Neutrophil (primary cell): ENCODE results near the gene TRAF3.

Source experiments
- H3K27ac ChIP-seq: fragments of 200-600 bp; sonication (generic); 2 replicates; pipeline ENCODE4 v1.5.1; 2016; ENCODE audit warnings: mild to moderate bottlenecking, moderate library complexity
- H3K27me3 ChIP-seq: fragments of 200-600 bp; sonication (generic); 2 replicates; pipeline ENCODE4 v1.6.0; 2016; ENCODE audit warnings: mild to moderate bottlenecking
- H3K36me3 ChIP-seq: fragments of 200-600 bp; sonication (generic); 2 replicates; pipeline ENCODE4 v1.5.1; 2017
- H3K4me1 ChIP-seq, 2 experiments: fragments of 200-600 bp in 1 of 2; sonication (generic) in 1 of 2; 1 replicate in 1 of 2; 2 replicates in 1 of 2; pipeline versions ENCODE4 v1.5.1 to v1.6.1; 2013 to 2016; ENCODE audit warnings: low read depth in 1 of 2, low read length in 1 of 2, mild to moderate bottlenecking in 1 of 2, moderate library complexity in 1 of 2; ENCODE audit not compliant: control insufficient read depth in 1 of 2, insufficient read depth in 1 of 2
- H3K4me3 ChIP-seq, 2 experiments: fragments of 200-600 bp in 1 of 2; sonication (generic) in 1 of 2; 1 replicate in 1 of 2; 2 replicates in 1 of 2; pipeline ENCODE4 v1.5.1; 2013 to 2016; ENCODE audit warnings: low read depth in 1 of 2, low read length in 1 of 2, mild to moderate bottlenecking in 1 of 2, moderate library complexity in 1 of 2
- H3K9me3 ChIP-seq: fragments of 200-600 bp; sonication (generic); 2 replicates; pipeline ENCODE4 v1.5.1; 2016
- CTCF ChIP-seq: fragments of 200-600 bp; sonication (generic); IDR thresholded peaks from 2 replicates; pipeline ENCODE4 v1.5.1; 2016; ENCODE audit warnings: antibody characterized with exemption

TRAF3 gene

GRCh38 chr14:102827716-102828115, 50.5 kb downstream of the TRAF3 start:
- no peak overlapping the region for H3K27ac ChIP-seq
- H3K27me3 ChIP-seq: no peaks in the 10 kb centered on the region
- H3K9me3 ChIP-seq: no peaks in the 10 kb centered on the region
- peaks cover 16% of the 10 kb centered on the region for H3K36me3 ChIP-seq
- TF ChIP-seq CTCF: no peak
- no peak overlapping the region for H3K4me3 ChIP-seq
- H3K4me1 ChIP-seq: peaks cover 0 to 5% of the 10 kb centered on the region in 2 experiments

GRCh38 chr14:102828151-102828550, 50.9 kb downstream of the TRAF3 start:
- Histone ChIP-seq H3K9me3 (no peaks in the 10 kb centered on the region), H3K4me3 (no peak overlapping the region), H3K36me3 (peaks cover 16% of the 10 kb centered on the region), H3K27ac (no peak overlapping the region), H3K4me1 (peaks cover 0 to 5% of the 10 kb centered on the region in 2 experiments), H3K27me3 (no peaks in the 10 kb centered on the region)
- no peak for TF ChIP-seq CTCF

- Histone ChIP-seq H3K4me1 (peaks cover 0 to 5% of the 10 kb centered on the region in 2 experiments), H3K4me3 (no peak overlapping the region), H3K36me3 (peaks cover 16% of the 10 kb centered on the region), H3K27ac (no peak overlapping the region), H3K9me3 (no peaks in the 10 kb centered on the region), H3K27me3 (no peaks in the 10 kb centered on the region)
- no peak for TF ChIP-seq CTCF
Measured at GRCh38 chr14:102829016-102829548, 51.8 kb downstream of the TRAF3 start.

GRCh38 chr14:102830474-102831045, 53.3 kb downstream of the TRAF3 start:
- Histone ChIP-seq H3K4me3 (no peak overlapping the region), H3K27ac (no peak overlapping the region), H3K27me3 (no peaks in the 10 kb centered on the region), H3K36me3 (peaks cover 16% of the 10 kb centered on the region), H3K4me1 (peaks cover 0 to 5% of the 10 kb centered on the region in 2 experiments), H3K9me3 (no peaks in the 10 kb centered on the region)
- no peak for TF ChIP-seq CTCF

GRCh38 chr14:102831163-102831804, 54.0 kb downstream of the TRAF3 start:
- no peak overlapping the region for H3K4me3 ChIP-seq
- no peaks in the 10 kb centered on the region for H3K4me1 ChIP-seq
- H3K9me3 ChIP-seq: no peaks in the 10 kb centered on the region
- H3K27me3 ChIP-seq: no peaks in the 10 kb centered on the region
- TF ChIP-seq CTCF: no peak
- no peak overlapping the region for H3K27ac ChIP-seq
- H3K36me3 ChIP-seq: peaks cover 14% of the 10 kb centered on the region
